Activated CD8-positive, alpha-beta memory T cell treated with anti-CD3 and anti-CD28 coated beads for 4 hours (primary cell): ENCODE data around the gene SEPTIN11.
"Not testable (repeated sequence)": the region's sequence is repeated elsewhere in the genome, so short reads cannot be mapped to it uniquely, and the experiment has no call there.

Experiments
- DNase-seq, 2 donors: peaks; one replicate each; pipeline ENCODE4 v3.0.0-alpha.2; 2020; ENCODE audit warnings: low read depth in 2 of 2

SEPTIN11 gene

GRCh38 chr4:76952071-76952470 lies 2.5 kb downstream of the SEPTIN11 start:
- DNase-seq, result no peak

DNA sequence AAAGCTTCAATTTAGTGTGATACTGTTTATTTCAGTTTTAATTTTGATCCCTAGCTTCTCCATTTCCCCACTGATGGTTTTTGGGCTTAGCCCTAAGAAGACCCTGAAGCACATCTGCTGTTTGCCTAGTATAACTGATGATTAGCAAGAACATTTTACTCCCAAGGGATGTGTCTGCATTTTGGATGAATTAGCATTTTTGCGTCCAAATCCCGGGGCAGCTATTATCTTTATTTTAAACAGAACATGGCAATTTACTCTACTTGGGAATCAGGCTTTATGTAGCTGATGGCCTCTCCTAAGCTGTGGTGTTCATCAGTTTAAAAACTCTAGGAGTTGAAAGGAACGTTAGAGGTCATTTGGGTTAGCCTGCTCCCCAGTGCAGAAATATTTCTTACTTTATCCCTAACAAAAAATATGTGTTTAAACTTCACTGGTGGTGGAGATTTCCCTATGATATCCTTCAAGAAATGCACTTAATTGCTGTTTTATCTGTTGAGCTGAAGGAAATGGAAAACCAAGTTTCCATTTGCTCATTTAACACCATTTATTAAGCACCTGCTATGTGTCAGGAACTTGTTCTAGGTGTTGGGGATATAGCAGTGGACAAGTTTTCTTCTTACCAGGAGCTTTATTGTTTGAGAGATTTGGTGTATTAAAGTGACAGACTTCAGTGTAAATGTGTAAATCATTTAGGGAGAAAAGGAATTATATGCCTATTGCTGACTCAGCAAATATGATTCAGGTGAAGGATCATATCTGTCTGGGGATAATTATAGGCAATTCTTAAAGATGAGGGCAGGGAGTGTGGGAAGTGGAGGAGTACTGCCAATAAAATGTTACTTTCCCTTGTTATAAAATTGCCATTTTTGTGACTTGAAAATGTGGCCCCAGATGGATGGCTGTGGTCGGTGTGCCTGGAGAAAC lies 3.4 kb downstream of the SEPTIN11 start:
- no peak for DNase-seq

DNA sequence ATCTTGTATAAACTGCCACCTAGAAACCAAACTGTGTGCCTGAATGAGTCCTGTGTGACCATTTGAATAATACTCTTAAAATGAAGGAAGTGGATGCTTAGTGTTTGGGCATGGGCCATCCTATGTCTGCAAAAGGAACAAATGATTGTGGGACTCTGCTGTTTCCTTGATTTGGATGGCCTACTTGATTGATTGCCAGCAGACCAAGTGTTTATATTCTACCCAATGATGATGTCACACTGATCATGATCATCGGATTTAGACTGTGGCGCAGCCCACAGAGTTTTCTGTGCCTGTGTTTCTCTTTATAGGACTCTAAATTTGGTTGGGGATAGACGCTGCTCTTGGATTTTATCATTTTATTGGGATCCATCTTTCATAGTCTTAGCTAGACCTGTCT lies 4.4 kb downstream of the SEPTIN11 start:
- DNase-seq, result no peak

- no peak for DNase-seq
These were observed 4.9 kb downstream of the SEPTIN11 start for GRCh38 chr4:76954489-76954888.

GRCh38 chr4:76955182-76955581 lies 5.6 kb downstream of the SEPTIN11 start:
- no peak for DNase-seq

- DNase-seq, result no peak
These were observed 7.6 kb downstream of the SEPTIN11 start for GRCh38 chr4:76957004-76957738.

DNA sequence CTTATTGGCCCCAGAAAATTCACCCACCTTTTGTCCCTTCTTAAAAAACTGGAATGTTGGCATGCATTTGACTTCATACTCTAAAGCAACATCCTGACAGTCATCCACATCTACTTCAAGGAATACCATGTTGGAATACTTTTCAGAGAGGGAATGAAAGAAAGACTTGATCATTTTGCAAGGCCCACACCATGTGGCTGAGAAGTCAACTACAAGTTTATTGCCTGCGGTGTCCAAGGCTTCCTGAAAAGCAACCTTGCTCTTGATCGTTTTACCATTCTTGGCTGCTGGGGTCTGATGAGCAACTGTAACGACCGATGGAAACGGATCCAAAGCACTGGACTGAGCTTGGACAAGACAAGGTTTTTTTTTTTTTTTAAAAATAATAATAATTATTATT lies 9.3 kb downstream of the SEPTIN11 start:
- DNase-seq, result no peak

- no peak for DNase-seq
These were observed 10.5 kb downstream of the SEPTIN11 start for GRCh38 chr4:76960014-76960413.

GRCh38 chr4:76962406-76963130 lies 13.0 kb downstream of the SEPTIN11 start:
- no peak for DNase-seq

- no peak for DNase-seq
These were observed 13.7 kb downstream of the SEPTIN11 start for GRCh38 chr4:76963131-76963750.

DNA sequence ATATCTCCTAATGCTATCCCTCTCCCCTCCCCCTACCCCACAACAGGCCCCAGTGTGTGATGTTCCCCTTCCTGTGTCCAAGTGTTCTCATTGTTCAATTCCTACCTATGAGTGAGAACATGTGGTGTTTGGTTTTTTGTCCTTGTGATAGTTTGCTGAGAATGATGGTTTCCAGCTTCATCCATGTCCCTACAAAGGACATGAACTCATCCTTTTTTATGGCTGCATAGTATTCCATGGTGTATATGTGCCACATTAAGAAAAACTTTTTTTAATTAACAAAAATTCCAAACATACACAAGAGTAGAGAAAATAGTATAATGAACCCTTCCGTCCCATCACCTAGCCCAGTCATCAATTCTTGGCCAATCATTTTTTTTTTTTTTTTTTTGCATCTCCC lies 14.4 kb downstream of the SEPTIN11 start:
- DNase-seq, result not testable (repeated sequence)

GRCh38 chr4:76964769-76965168 lies 15.2 kb downstream of the SEPTIN11 start:
- no peak for DNase-seq

DNA sequence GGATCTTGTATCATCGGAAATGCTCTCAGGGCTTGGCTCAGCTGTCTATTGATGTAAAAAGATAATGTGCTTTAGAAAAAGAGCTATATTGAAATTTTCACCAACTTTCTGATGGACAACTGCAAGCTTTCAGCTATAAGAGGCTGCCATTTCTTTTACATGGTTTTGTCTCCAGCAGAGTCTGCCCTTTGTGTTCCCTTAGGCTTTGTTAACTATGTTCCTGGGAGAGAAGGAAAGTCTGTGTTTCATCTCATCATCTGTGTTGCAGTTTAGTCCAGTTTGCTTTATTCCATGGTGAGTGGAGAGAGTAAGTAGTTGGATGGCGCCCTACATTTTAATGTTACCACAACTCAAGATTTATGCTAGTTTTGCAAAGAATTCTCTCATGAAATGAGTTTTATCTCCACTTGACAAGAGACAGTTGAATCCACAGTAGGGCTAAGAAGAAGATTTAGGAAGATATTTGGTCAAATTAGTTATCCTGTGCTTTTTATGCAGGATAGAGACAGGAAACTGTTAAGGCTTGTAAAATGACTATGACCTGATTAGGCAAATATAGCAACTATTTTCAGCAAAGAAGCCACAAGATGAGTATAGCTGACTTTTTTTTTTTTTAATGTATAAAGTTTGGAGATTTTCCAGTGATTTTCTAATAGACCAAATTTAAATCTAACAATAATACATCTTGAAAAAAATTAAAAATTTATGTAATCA lies 16.5 kb downstream of the SEPTIN11 start:
- no peak for DNase-seq

DNA sequence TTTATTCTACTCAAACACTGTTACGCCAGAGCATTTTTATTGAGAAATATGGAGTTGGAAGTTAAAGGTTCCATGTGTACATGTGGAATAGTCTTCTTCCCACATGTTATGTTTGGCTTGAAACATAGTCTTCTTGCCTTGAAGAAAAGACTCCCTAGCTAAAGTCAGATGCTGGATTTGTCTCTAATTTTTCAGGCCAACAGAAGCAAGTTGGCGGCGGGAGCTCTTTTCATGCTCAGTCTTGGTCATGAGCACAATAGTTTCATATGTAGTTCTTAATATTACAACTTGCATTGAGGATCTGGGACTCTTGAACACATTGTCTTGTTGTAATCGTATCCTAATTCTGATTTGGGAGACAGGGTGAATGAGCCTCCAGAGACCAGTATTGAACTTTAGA lies 19.4 kb downstream of the SEPTIN11 start:
- DNase-seq, result no peak

GRCh38 chr4:76969495-76969894 lies 19.9 kb downstream of the SEPTIN11 start:
- DNase-seq, result no peak

GRCh38 chr4:76969941-76970529 lies 20.5 kb downstream of the SEPTIN11 start:
- DNase-seq, result no peak

DNA sequence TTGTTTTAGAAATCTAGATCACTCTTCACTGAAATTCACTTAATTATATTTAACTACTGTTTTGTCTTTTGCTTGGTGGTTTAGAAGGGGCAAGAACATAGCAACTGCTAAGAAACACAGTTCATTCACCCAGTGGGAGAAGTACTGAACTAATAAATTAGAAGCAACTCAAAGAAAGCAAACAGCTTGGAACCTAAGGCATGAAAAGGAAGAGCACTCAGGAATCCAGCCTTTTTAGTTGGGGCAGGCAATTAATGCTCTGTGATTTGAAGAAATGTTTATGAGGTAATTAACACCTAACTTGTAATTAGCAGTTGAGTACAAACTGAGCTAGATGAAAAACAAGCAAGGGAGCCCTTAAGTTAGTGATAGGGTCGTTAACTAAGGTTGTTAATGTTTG lies 22.8 kb downstream of the SEPTIN11 start:
- no peak for DNase-seq

GRCh38 chr4:76974150-76974549 lies 24.6 kb downstream of the SEPTIN11 start:
- no peak for DNase-seq

DNA sequence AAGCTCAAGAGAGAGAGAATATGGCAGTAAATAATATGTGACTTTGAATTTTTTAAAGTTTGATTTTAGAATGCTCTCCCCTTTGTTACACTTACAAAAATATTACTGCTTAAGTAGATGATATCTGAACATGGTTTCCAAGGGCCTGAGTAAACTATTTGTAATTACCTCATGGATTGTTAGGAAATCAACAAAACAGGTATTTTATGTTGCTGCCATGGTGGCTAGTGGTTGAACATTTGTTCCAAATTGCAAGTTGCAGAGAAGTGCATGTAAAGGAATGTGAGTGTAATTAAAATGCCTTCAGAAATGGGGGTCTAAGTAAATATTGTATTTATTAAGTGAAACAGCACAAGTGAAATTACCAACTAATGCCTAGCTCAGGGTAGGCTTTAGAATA lies 27.6 kb downstream of the SEPTIN11 start:
- DNase-seq, result no peak

GRCh38 chr4:76977736-76978350 lies 28.3 kb downstream of the SEPTIN11 start:
- DNase-seq, result no peak
